ENCODE measurements around the gene PPM1N.
A peak's percentile ranks its signal among the peaks of the same experiment; 100 is the strongest.

Gene PPM1N

DNA sequence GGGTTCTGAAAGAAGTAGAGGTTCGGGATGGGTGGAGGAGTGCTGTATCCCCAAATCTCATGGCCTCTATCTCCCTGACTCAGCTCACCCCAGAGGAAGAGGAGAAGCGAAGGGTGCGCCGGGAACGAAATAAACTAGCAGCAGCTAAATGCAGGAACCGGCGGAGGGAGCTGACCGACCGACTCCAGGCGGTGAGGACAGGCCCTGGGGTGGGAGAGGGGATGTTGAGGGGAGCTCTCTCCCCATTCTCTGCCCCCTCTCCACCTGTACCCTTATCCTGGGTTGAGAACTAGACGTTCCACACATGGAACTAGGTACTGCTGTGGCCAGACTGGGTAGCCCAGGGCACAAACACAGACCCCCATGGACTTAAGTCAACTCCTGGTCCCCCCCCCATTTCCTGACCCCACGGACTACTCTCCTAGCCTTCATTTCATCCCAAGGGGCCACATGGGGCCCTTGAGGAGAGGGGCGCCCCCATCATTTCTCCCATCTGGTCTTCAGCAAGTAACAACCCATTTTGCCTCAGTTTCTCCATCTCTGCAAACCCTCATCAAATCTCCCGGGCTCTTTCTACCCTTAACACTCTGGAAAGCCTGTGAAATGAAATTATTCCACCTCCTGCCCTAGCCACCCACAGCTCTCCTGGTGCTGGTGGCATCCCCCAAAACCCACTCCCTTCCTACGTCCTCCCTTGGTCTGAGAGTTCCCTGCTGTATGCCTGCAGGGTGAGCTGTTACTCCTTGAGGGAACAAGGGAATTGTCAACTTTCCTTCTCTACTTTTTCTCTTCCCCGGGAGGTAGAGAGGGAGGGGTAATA, 26.9 kb upstream of the PPM1N start:
- no peak for DNase-seq

- DNase-seq, result no peak
These were observed 26.2 kb upstream of the PPM1N start for GRCh38 chr19:45471931-45472562.

GRCh38 chr19:45472563-45473366, 25.5 kb upstream of the PPM1N start:
- DNase-seq, result no peak

- no peak for DNase-seq
These were observed 24.9 kb upstream of the PPM1N start for GRCh38 chr19:45473367-45473681.

GRCh38 chr19:45473682-45474605, 24.3 kb upstream of the PPM1N start:
- no peak for DNase-seq

DNA sequence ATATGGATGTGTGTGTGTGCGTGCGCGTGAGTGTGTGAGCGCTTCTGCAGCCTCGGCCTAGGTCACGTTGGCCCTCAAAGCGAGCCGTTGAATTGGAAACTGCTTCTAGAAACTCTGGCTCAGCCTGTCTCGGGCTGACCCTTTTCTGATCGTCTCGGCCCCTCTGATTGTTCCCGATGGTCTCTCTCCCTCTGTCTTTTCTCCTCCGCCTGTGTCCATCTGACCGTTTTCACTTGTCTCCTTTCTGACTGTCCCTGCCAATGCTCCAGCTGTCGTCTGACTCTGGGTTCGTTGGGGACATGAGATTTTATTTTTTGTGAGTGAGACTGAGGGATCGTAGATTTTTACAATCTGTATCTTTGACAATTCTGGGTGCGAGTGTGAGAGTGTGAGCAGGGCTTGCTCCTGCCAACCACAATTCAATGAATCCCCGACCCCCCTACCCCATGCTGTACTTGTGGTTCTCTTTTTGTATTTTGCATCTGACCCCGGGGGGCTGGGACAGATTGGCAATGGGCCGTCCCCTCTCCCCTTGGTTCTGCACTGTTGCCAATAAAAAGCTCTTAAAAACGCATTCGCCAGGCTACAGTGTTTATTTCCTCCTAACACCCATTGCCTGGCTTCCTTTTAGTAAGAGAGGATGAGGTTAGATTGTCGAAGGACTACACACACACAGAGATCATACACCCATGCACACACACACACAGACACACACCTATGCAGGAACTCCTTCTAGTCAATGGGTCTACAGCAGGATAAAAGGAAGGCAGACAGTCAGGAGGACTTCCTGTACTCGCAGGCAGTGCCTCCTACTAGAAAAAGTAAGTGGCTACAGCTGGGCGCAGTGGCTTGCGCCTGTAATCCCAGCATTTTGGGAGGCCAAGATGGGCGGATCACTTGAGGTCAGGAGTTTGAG, 23.4 kb upstream of the PPM1N start:
- no peak for DNase-seq

- DNase-seq, result no peak
These were observed 22.5 kb upstream of the PPM1N start for GRCh38 chr19:45475537-45476291.

DNA sequence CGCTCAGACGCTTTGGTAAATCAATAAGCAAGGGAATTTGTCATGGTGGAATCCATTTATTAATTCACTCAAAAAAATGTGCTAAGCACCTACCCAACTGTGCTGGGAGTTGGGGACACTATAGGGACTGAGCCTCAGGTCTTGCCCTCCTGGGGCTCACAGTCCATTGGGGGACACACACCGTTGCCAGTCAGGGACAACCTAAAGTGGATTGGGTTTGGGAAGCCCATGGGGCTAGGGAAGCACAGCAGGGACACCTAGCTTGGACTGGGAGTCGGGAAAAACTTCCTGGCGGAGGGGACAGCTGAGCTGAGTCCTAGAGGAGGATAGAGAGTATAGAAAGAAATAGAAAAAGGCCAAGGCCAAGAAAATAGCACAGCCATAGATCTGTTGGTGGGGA, 21.9 kb upstream of the PPM1N start:
- DNase-seq, result no peak

GRCh38 chr19:45477186-45477585, 21.1 kb upstream of the PPM1N start:
- no peak for DNase-seq

DNA sequence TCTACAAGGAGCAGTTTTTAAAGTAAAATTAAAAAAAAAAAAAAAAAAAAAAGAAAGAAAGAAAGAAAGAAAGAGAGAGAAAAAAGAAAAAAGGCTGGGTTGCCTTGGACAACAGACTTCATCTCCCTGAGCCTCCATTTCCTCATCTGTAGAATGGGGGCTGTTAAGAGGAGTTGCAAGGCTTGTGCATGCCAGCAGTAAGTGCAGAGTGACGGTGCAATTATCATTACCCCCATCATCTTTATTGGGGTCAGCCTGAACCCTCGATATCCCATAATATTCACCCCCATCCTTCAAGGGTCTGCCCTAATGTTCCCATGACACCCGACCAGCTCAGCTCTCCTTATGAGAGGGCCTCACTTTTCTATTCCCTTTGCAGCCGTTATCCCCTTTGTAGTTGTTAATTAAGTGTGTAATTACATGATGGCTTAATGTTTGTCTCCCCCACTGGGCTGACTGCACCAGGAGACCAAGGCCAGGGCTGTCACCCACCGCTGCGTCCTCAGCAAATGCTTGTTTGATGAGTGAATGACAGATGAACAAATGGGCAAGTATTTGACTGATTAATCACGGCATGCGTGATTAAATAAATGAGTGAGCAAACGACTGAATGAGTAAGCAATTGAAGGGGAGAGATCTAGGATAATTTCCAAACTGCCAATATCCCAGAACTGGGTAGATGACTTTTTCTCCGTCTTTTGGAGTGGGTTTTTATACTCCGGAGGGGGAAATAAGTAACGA, 20.4 kb upstream of the PPM1N start:
- DNase-seq, result no peak

DNA sequence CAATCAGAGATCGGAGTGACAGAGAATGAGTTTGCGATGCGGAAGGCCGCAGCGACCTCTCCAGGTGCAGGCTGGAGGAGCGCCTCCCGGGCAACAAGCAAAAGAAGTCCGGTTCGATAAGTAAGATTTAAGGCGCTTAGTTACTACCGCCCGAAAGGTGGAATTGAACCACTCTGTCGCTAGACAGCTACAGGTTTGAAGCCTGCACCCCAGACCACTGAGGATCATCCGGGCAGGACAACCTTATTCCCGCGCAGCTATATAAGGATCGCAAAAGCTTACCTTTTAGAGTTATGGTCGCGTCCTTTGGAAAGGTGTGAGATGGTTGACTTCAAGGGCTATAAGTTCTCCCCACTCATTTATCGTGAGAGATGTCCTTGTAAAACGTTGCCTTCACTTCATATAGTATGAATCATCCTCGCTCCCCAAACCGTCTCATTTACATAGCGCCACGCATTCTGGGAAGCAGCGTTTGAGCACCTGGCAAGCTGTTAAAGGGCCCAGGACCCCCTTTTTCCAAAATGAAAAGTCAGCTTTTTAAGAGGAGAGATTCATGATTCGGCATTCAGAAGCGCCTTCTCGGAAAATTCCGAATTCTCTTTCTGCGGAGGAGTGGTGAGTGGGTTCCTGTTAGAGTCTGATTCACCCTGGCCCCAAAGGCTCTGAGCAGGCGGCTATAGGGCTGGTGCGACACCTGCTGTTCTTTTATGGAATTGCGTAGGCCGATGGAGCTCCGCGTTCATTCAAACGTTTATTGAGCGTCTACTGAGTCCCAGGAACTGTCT, 19.6 kb upstream of the PPM1N start:
- DNase-seq, result peak; percentile 87

- no peak for DNase-seq
These were observed 15.2 kb upstream of the PPM1N start for GRCh38 chr19:45483033-45483432.

- DNase-seq, result no peak
These were observed 13.8 kb upstream of the PPM1N start for GRCh38 chr19:45484273-45484945.

DNA sequence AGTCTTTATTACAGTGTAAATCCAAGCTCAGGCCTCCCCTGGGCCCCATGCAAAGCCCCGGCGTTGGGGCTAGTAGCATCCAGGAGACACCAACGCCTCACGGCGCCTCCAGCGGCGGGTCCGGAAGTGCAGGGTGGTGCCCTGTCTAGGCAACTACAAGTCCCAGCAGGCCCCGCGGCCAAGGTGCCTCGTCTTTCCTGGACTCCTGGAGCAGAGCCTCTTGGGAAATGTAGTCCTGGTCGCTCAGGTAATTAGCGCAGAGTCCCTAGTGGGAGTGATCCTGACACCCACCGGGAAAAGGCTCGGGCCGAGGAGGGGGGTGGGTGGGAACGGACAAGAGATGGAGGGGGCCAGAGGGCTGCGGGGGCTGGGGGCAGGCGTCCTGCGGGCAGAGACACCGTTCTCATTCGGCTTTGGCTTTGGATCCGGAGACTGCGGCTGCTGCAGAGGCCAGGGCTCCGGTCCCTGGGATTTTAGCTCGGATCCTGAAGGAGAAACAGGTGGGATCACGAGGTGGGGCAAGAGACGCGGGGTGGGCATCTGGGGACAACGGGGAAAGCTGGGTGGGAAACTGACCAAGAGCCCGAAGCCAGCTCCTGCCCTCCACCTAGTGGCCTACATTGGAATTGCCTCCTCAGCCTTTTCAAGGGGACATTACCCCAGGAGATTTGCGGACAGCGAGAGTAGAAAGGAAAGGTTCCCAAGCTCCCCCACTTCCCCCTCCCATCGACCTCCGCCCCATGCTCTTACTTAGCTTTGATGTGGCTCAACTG, 12.8 kb upstream of the PPM1N start:
- peak; percentile 98 for DNase-seq

DNA sequence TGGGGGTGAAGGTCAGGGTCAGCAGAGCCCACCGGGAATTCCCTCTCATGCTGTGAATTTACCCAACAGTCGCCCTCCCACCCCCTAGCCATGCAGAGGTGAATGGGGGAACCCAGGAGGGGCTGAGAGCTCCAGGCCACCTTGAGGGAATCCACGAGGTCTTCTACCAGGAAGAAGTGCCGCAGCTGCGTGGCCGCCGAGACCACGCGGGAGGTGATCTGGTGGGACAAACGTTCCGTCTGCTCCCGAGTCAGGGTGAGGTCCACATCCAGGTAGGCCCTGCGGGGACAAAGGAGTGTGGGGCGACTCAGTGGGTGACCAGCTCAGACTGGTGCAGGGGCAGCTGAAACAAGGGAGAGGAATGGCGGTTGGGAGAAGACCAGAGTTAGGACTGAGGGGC, 9.5 kb upstream of the PPM1N start:
- no peak for DNase-seq

DNA sequence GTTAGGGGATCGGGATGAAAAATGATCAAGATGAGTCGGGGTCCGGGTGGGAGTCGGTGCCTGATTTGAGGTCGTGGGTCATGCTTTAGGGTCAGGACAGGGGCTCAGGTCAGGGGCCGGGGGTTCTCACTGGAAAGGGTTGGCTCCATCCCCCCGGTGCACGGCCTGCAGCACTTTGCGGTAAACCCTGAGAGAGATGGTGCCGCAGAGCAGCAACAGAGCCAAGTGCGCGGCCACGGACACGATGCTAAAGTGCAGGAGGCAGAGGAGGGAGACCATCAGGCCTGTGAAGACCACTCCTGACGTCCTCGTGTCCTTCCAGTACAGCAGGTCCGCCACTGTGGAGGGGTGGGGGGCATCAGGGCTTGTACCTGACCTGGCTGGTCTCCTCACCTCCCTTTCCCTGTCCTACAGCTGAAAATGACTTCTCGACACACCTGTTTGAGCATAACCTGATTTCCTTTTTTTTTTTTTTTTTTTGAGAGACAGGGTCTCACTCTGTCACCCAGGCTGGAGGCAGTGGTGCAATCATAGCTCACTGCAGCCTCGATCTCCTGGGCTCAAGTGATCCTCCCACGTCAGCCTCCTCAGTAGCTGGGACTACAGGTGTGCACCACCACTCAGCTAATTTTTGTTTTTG, 8.9 kb upstream of the PPM1N start:
- no peak for DNase-seq

DNA sequence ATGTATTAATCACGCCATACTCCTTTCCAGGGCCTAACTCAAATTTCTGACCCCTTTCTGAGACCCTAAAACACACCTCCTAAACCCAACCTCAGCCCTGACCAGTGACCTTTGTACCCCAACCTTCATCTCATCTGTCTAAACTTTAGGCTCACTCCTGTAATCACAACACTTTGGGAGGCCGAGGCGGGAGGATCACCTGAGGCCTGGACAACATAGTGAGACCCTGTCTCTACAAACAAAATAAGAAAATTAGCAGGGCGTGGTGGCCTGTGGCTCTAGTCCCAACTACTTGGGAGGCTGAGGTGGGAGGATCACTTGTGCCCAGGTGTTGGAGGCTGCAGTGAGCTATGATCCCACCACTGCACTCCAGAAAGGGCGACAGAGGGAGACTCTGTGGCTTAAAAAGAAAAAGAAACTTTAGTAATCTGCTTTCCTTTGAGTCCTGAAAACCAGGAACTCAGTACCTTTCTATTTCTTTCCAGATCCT, 6.1 kb upstream of the PPM1N start:
- no peak for DNase-seq

Measured in stimulated activated CD4-positive, alpha-beta T cell treated with anti-CD3 and anti-CD28 coated beads, Interleukin-12 subunit alpha, Interleukin-12 subunit beta, amount 100 ng/mL, for 4 hours (primary cell).